GM19328 (cell line): ENCODE results near the gene CDCA8.
"Not testable (repeated sequence)": the region's sequence is repeated elsewhere in the genome, so short reads cannot be mapped to it uniquely, and the experiment has no call there.

Experiments
- ATAC-seq: cut with Tn5 transposase; IDR thresholded peaks from one replicate; pipeline ENCODE4 v1.9.1; 2021; ENCODE audit warnings: mild to moderate bottlenecking, moderate library complexity; ENCODE audit not compliant: unreplicated experiment

CDCA8 gene

GRCh38 chr1:37672136-37672870 is 20.0 kb upstream of the CDCA8 start:
- no peak for ATAC-seq

- ATAC-seq, result no peak
These were observed 18.4 kb upstream of the CDCA8 start for GRCh38 chr1:37673920-37674319.

- ATAC-seq, result no peak
These were observed 15.8 kb upstream of the CDCA8 start for GRCh38 chr1:37676281-37677142.

GRCh38 chr1:37677143-37677439 is 15.2 kb upstream of the CDCA8 start:
- ATAC-seq, result no peak

GRCh38 chr1:37677808-37678207 is 14.5 kb upstream of the CDCA8 start:
- no peak for ATAC-seq

DNA sequence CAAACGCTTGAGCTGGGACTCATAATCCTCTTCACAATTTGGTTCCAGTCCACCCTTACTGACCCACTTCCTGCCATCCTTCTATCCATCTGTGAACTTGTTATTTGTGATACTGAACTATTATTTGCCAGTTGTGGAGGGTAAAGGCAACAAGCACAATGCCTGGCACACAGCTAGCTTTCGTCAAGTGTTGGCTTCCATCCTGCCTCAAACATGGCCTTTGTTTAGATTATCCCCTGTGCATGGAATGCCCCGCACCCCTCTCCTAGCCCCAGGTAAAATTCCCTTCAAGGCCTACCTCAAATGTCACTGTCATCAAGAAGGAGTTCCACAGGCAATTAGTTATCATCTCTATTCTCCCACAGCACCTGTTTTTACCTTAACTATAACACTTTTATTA is 11.4 kb upstream of the CDCA8 start:
- ATAC-seq, result no peak

DNA sequence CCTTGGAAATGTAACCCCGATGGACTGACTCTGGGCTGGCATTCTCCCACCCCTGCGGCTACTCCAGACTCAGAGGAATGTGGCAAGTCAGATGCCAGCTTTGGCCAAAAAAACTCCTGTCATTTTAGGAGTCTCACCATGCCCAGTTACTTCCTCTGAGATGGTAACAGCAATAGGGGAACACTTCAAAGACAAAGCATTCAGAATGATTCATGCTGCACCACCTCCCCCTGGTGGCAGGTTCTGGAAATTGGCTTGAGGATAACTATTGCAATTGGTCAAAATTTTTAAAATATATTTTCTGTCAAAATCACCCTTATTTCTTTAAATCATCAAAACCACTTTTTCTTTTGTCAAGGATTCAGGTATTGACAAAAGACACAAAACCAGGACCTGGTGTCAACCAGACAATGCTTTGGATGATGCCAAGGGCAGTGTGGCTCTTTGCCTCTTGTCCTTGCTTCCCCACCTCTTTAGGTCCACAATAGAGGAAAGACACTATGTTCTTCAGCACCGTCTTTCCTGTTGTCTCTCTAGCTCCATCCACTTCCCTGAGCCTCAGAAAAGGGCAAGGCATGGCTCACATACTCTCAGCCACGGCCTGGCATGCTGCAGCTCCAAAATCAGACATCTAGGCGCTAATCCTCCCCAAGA is 9.9 kb upstream of the CDCA8 start:
- ATAC-seq, result no peak

DNA sequence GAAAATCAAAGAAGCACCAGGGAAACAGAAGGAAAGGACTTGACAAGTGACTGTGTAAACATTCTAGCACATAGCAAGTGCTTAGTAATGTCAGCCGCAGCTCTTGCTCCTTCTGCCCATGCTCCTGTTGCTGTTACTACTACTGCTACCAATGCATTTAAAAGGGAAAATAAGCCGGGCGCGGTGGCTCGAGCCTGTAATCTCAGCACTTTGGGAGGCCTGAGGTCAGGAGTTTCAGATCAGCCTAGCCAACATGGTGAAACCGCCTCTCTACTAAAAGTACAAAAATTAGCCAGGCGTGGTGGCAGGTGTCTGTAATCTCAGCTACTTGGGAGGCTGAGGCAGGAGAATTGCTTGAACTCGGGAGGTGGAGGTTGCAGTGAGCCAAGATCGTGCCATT is 8.1 kb upstream of the CDCA8 start:
- not testable (repeated sequence) for ATAC-seq

- ATAC-seq, result no peak
These were observed 6.6 kb upstream of the CDCA8 start for GRCh38 chr1:37685722-37686121.

- ATAC-seq, result not testable (repeated sequence)
These were observed 4.6 kb upstream of the CDCA8 start for GRCh38 chr1:37687764-37688163.

- no peak for ATAC-seq
These were observed 3.4 kb upstream of the CDCA8 start for GRCh38 chr1:37688926-37689325.

- no peak for ATAC-seq
These were observed 729 bp upstream of the CDCA8 start for GRCh38 chr1:37691497-37692077.

DNA sequence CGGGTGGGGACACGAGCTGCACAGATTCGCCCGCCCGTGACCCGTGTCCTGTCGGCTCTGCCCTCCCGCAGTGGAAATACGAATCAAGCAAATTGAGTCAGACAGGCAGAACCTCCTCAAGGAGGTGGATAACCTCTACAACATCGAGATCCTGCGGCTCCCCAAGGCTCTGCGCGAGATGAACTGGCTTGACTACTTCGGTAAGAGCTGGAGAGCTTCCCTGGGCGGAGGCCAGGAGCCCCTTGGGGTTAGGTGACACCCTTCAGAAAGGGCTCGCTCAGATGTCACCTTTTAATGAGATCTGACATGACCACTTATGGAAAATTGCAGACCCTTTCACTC is 489 bp downstream of the CDCA8 start:
- no peak for ATAC-seq

DNA sequence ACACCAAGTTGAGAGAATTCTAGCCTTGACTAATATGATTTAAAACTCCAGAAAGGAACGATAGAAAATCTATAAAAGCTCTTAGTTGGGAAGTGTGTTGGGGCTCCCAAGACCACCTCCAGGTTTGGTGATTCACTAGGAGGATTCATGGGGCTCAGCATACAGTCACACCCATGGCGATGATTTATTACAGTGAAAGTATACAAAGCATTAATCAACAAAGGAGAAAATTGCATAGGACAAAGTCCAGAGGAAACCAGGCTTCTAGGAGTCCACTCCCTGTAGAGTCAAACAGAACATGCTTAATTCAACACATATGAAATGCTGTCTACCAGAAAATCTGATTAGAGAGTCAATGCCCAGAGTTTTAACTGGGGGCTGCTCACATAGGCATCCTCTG is 4.8 kb downstream of the CDCA8 start:
- no peak for ATAC-seq

DNA sequence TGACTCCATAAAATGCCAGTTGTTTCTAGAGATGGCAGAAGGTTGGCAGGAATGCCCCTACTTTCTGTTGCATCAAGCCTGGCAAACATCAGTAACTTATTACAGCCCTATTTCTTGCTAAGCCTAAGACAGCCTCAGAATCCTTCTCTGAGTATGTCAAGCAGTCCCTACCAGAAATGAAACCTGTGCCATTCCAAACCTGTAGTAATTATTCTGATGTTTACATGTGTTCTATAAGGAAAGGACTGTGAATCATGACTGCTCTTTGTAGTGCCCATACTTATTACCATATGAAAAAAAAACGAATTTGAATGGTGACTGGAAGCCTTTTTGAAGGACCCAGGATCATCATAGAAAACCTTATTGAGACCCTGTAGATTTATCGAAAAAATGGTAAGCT is 5.4 kb downstream of the CDCA8 start:
- no peak for ATAC-seq

GRCh38 chr1:37699147-37699546 is 6.8 kb downstream of the CDCA8 start:
- no peak for ATAC-seq

DNA sequence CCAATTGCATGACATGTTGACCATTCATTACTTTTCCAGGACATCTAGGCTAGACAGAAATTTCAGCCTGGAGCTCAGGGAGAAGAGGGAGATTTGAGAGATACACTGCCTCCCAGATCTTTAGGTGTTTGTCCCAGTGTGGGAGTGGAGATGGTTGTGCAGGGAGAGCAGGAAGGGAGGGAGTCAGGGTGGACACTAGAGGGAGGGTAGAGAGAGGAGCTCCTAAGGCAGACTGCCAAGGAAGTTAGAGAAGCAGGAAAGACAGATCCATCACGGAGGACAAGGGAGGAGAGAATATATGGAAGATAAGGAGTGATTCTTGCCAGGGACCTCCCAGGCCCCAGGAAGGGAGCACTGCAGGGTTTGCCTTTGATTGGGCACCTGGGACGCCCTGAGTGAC is 8.7 kb downstream of the CDCA8 start:
- no peak for ATAC-seq

- no peak for ATAC-seq
These were observed 10.7 kb downstream of the CDCA8 start for GRCh38 chr1:37703061-37703460.

DNA sequence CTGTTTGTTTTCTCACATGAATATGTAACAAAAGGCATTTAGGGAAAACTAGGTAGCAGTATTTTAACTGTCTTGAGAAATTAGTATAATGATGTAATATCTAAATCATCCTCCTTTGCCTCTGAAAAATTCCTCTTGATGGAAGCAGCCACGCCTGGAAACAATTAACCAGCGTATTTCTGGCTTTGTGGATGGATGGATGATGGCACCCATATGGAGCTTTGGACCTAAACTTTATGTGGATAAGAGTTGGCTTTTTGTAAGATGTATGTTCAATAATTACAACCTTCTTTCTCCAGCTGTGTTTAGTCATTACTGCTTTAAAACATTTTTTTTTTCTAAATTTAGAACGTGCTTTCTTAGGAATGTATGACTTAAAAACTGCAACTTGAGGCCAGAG is 12.7 kb downstream of the CDCA8 start:
- ATAC-seq, result no peak

GRCh38 chr1:37705399-37705798 is 13.1 kb downstream of the CDCA8 start:
- ATAC-seq, result no peak

GRCh38 chr1:37708471-37708870 is 16.2 kb downstream of the CDCA8 start:
- ATAC-seq, result no peak

DNA sequence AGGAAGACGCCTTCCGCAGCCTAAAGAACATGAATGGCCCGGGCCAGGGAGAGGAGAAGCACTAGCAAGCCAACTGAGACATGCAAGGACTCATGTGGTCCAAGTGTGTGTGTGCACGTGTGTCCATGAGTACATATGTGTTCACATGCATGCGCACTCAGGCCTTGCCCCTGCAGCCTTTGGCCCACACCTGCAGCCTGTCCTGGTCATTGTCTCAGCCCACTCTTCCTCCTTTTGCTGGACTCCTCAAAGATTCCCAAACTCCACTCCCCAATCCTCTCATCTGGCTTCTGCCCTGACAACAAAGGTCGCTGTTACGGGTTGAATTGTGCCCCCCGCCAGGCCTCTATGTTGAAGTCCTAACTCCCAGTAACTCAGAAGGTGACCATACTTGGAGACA is 21.9 kb downstream of the CDCA8 start:
- ATAC-seq, result no peak
